Measurements from ENCODE around the gene NAA60.

NAA60 gene

GRCh38 chr16:3511286-3512180, 68.1 kb downstream of the NAA60 start:
- no peak for DNase-seq

DNA sequence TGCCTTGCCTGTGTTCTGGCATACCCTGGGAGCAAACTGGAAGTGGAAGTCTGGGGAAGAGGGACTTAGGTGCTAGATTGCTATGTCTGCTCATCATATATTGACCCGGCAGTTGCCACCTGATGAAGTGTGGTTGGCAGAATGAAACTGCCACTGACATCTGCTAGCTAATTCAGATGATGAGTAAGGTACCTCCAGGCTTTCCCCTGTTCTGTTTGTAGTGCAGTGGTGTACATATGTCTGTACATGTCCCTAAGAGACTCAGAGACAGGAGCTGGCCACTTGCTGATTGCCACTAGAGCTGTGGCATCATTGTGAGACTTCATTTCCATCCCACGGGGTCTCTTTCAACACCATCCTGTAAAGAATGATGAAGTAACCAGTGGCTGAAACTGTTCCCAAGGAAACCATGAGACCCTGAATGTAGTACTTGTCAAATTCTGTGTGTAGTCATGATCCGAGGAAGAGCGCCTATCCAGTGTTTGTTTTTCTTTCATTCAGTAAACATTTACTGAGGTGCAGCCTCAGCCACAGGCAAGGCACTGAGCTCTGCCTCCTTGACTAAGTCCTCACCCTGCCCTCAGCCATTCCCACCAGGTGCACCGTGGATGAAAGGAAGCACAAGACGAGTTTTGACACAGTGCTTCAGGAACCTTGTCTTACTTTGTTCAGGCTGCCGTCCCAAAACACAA, 70.6 kb downstream of the NAA60 start:
- DNase-seq = no peak

DNA sequence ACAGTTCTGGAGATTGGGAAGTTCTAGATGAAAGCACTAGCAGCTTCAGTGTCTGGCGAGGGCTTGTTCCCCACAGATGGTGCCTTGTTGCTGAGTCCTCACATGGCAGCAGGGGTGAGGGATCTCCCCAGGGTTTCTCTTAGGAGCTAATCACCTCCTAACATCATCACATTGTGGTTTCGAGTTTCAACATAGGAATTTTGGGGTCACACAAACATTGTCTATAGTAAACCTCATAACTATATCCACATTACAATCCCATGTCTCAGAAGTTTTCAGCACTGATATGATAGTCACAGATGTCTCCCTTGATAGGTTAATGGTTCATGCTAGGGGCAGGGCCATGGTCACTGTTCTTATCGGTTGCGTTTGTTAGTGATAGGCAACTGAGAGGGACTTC, 71.1 kb downstream of the NAA60 start:
- DNase-seq = no peak

DNA sequence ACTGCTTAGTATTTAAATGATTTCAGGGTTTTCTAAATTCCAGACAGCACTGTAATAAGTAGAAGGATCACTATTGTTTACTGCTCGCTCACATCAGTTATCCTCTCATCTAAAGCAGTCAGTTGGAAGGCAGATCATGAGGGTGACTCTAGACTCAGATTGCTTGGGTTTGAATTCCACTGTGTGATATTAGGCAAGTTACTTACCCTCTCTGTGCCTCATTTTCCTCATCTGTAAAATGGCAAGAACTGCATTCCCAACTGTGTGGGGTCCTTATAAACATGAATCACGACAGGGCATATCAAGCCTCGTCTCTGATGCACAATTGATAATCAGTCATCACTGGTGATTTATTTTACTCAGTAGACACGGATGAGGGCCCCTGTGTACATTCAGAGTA, 72.4 kb downstream of the NAA60 start:
- no peak for DNase-seq

DNA sequence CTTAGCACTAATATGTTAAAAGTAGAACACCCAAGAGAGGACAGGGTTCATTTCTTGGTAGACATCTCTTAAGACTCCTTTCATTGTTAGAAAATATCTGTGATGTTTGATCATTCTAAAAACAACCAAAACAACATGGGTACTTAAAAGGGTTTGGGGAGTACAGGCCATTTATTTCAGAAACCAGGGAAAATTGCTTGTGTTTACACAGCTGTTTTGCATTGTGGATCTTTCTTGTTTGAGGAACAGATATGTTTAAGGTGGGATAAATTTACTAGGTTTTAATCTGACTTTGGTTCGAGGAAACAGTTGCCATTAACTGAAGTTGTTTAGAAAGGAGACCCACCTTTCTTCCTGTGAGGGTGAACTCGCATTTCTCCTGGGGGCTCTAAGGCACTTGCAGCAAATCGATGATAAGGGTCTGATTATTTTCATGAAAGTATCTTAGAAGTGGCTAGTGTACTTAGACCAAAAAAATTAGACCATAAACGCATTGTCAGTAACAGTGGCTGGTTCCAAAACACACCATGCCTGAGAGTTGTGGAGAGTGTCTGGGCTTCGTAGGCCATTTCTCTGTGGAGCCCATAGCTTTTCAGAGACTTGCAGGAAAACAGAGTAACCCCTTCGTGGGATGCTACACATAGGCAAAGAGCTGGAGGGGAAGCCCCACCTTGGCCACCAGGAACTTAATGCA, 75.0 kb downstream of the NAA60 start:
- DNase-seq = no peak

DNA sequence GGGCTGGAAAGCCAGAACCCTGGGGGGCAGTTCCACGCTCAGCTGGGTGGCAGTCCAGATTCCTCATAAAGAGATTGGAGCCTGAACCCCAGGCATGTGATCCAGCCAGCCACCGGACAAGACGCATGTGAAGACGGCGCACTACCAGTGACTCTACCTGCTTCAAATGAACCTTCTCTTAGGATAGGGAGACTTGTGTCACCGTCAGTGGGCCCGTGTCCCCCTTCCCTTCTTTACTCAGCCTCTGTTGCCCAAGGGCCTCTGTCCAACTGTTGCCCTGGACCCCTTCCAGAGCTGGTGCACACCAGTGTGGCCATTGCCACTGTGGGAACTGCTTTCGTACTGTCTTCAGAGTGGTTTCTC, 75.5 kb downstream of the NAA60 start:
- no peak for DNase-seq

DNA sequence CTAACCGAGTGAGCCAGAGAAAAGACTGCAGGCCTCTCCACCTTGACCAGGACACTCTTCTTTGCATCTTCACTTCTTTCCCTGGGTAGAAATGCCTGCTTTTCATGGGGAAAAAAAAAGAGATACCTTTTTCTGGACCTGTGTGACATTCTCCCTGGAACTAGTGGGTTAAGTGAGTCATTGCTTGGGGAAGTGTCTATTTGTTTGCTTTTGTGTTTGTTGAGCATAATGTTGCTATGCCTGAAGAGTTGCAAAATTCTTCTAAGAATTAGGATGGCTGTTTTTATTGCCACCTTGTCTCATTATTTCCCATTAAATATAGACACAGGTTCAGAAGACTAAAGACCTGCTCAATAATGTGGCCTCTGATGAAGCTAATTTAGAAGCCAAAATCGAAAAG, 76.1 kb downstream of the NAA60 start:
- DNase-seq = no peak

GRCh38 chr16:3520413-3520812, 76.9 kb downstream of the NAA60 start:
- no peak for DNase-seq

DNA sequence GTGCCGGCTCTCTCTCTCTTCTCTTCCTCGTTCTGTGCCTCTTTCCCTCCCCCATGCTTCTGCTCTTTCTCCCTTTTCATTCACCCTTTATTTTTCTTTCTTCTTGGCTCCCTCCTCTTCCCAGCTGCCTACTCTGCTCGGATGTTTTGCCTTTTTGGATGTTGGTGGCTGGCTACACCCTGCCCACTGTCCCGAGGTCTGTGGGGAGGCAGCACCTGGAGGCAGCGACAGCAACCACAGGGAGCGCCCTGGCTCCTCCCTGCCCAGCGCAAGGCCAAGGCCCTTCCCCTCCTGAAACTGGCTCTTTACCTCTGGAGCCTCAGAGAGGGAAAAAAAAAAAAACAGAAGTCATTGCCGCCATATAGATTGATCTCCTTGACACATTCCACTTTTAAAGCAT, 77.4 kb downstream of the NAA60 start:
- no peak for DNase-seq

DNA sequence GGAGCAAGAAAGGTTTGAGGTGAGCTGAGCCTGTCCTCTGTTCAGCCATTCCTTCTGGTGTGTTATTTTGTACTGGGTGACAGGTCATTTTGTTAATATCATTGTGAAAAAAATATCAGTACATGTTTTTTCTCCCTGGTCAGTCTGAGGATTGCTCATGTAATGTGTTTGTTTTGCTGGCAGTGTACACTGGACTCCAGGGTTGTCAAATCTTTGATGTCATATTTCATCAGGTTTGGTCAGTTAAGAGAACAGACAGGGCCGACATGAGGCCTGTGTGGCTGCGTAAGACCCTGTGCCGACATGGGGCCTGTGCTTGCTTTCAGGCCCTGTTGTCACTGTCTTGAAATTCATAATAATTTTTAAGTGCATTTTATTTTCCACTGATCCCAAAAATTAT, 79.8 kb downstream of the NAA60 start:
- DNase-seq = no peak

DNA sequence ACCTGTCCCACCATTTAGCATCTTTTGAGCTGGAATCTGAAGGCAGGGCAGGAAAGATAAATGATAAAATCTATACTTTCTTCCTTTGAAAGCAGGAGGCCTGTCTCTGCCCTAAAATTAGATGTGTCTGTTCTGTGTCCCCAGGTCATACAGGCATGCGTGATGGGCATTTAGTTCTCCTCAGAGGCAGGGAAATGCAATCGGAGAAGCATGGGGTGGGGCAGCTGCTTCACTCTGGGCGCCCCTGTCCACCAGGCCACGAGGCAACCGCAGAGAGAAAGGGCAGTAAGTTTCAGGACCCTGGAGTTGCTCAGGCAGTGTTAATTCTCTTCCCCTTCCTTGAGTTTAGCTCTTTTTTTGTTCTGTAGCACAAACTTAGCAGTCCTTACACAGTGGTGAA, 82.5 kb downstream of the NAA60 start:
- DNase-seq = no peak

GRCh38 chr16:3527216-3527829, 83.8 kb downstream of the NAA60 start:
- peak; percentile 63 to 70 for DNase-seq

DNA sequence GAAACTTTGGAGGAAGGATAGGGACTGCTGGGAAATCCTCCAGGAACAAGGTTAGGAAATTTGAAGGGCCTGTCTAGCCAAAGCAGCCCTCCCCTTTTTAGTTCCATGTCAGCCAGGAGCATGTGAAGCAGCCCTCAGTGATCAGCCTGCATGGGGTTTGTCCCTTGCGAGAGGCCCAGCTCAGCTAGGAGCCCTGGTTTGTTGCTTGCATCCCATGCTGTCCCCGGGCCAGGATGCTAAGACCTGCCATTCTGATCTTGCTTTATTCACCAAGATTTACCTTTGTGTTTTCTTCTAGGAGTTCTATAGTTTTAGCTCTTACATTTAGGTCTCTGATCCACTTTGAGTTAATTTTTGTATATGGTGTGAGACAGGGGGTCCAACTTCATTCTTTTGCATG, 84.9 kb downstream of the NAA60 start:
- DNase-seq = no peak

DNA sequence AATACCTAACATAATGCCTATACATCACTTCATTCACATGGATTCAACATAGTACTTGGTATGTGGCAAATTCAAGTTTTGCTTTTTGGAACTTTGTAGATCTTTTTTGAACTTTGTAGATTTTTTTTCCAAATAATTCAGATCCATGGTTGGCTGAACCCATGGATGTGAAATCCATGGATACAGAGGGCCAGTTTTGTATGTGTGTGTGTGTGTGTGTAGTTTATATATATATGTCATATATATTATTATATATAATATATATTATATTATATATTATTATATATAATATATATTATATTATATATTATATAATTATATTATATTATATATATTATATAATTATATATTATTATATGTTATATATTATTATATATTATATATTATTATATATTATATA, 85.7 kb downstream of the NAA60 start:
- no peak for DNase-seq

GRCh38 chr16:3530371-3530914, 87.0 kb downstream of the NAA60 start:
- no peak for DNase-seq

GRCh38 chr16:3532741-3533140, 89.3 kb downstream of the NAA60 start:
- no peak for DNase-seq

DNA sequence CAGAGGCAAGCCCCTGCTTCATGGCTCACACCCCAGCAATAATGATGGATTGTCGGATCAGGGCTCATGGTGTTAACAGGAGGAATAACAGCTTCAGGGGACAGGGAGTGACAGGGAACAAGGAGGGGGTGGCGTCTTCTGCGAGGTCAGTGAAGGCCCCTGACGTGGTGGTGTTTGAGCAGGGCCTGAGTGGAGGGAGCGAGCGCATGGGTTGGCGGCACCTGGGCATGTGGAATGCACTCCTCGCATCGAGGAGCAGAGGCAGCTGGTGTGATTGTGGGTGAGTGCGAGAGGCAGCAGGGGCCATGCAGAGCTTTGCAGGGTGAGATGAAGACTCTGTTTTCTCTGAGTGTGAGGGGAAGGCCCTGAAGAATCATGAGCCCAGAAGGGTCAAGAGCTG, 90.6 kb downstream of the NAA60 start:
- DNase-seq = no peak

DNA sequence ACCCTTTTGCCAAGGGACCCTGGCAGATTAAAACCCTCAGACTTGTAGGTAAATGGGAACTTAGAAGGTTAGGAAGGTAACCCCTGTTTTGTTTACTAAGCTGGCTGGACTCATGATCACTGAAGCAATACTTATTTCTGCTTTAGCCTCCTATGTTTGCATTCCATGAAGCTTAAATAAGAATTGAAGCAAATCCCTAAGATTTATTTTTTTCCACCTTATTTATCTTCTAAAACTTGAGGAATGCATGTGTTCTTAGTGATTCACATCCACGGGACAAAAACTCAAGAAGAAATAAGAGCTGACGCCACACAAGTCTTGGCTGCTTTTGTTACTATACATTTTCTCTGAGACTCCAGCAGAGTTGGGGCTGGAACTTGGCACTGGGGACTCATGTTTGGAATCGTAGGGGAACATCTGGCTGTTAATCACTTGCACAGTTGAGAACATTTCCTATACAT, 92.8 kb downstream of the NAA60 start:
- DNase-seq = no peak
